Fibroblast of the aortic adventitia (primary cell): ENCODE measurements around the gene IL26. TPM values are rescaled to one million over a fixed set of nuclear protein-coding genes. Genes with fewer than 3 reads are reported as not detected.

Source experiments
- DNase-seq: peaks from one replicate; pipeline ENCODE4 v3.0.0-alpha.2; 2010; ENCODE audit warnings: low read depth
- H3K4me3 ChIP-seq: 2 replicates; pipeline ENCODE4 v1.5.1; 2011; ENCODE audit warnings: low read depth, mild to moderate bottlenecking, control low read depth, low read length, moderate library complexity
- total RNA-seq: library from RNA; depleted of rRNA; stranded (reverse); fragments of >200 nt; gene quantifications from 2 replicates; pipeline ENCODE4 v1.2.3, GENCODE V29; 2012; ENCODE audit warnings: low replicate concordance
- TF ChIP-seq, protein P1 (sequence below): IDR thresholded peaks from 2 replicates; pipeline ENCODE4 v1.5.1; 2011; ENCODE audit warnings: mild to moderate bottlenecking, low read length, control low read depth, inconsistent platforms; ENCODE audit not compliant: insufficient read depth

IL26 gene
- total RNA-seq, 1 donor: not detected

DNA sequence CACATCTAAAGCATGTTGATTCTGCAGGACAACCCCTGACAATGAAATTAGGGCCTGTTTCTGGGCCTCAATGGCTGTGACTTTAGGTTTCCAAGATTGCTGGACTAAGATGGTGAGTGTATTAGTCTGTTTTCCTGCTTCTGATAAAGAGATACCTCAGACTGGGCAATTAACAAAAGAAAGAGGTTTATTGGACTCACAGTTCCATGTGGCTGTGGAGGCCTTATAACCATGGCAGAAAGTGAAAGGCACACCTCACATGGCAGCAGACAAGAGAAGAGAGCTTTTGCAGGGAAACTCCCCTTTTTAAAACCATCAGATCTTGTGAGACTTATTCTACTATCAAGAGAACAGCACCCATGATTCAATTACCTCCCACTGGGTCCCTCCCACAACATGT is 17.2 kb upstream of the IL26 start:
- TF ChIP-seq, protein P1, sequence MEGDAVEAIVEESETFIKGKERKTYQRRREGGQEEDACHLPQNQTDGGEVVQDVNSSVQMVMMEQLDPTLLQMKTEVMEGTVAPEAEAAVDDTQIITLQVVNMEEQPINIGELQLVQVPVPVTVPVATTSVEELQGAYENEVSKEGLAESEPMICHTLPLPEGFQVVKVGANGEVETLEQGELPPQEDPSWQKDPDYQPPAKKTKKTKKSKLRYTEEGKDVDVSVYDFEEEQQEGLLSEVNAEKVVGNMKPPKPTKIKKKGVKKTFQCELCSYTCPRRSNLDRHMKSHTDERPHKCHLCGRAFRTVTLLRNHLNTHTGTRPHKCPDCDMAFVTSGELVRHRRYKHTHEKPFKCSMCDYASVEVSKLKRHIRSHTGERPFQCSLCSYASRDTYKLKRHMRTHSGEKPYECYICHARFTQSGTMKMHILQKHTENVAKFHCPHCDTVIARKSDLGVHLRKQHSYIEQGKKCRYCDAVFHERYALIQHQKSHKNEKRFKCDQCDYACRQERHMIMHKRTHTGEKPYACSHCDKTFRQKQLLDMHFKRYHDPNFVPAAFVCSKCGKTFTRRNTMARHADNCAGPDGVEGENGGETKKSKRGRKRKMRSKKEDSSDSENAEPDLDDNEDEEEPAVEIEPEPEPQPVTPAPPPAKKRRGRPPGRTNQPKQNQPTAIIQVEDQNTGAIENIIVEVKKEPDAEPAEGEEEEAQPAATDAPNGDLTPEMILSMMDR: no peak
- no peak overlapping the region for H3K4me3 ChIP-seq
- no peak for DNase-seq

DNA sequence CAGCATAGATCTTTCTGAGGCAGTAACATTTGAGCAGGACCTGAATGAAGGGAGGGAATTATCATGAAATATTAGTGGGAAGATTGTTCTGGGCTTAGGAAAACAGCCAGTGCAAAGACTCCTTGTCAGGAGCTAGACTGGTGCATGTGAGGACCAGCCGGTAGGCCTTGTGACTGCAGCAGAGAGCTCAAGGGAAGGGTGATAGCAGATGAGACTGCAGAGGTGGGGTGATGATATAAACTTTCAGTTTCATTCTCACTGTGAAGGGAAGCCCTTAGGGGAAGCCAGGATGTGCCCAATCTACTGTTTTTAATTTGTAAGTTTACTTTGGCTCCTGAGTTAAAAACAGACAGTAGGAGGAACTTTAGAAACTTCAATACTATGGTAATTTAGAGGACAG is 15.4 kb upstream of the IL26 start:
- peak; percentile 52 for DNase-seq
- no peak overlapping the region for H3K4me3 ChIP-seq
- TF ChIP-seq, protein P1: no peak

DNA sequence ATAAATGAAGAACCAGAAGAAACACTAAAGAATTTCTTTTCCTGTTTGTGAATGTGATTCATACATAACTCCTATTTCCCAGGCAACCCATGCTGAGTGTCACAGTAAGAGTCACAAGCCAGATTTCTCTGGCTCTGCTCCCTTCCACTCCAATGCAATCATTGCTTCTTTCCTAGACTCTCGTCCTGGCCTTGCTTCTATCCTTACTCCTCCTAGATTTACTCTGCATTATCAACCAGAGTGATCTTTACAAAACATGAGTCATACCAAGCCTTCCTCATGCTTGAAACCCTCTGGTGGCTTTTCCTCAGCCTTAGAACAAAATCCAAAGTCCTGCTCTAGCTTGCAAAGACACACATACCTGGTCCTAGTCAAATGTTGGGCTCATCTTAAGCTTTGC is 14.5 kb upstream of the IL26 start:
- DNase-seq: peak; percentile 94
- H3K4me3 ChIP-seq: no peak overlapping the region
- TF ChIP-seq, protein P1: peak; percentile 4

DNA sequence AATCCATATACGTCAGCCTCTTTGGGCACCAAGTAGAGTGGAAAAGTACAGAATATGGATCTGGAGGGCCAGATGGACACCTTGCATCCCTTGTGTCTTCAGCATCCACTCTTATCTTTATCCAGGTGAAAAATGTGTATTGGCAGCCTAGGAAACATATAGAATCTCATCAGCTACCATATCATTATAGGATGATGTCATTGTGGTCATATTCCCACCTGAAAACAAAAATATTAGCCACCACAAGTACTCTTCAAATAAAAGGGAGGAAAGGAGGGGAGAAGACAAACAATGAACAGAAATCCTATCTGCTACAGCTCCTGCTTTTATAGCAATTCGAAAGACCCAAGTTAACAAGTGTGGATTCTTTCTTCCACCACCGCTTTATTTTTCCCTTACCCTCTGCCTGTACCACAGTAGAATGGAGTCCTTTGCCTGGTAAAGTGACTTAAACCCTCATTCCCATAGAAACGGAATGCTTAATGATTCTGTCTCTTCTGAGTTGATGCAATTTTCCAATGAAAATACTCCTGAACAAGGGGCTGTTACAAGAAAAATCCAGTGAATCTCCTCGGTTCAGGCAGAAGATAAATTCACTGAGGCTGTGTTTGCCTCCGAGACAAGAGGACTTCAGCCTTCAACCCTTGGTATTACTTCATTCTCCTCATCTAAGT is 13.8 kb upstream of the IL26 start:
- H3K4me3 ChIP-seq: no peak overlapping the region
- DNase-seq: no peak
- TF ChIP-seq, protein P1: no peak

DNA sequence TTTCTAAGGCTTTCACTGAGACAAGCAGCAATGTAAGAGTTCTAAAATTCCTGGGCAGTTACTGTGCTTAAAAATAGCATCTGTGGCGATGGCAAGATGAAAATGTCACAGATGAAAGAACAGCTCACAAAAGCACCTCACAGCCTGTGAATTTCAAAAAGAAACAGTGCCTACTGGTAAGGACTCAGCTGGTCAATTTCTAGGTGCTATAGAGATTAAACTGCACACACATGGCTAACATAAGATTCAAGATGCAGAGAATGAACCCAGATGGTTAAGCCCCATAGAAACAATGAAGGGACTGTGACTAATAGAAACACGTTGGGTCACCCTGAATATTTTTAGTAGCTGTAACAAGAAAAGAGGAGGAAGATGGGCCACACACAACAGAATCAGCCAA is 12.0 kb upstream of the IL26 start:
- peak; percentile 47 for DNase-seq
- no peak overlapping the region for H3K4me3 ChIP-seq
- TF ChIP-seq, protein P1: no peak

DNA sequence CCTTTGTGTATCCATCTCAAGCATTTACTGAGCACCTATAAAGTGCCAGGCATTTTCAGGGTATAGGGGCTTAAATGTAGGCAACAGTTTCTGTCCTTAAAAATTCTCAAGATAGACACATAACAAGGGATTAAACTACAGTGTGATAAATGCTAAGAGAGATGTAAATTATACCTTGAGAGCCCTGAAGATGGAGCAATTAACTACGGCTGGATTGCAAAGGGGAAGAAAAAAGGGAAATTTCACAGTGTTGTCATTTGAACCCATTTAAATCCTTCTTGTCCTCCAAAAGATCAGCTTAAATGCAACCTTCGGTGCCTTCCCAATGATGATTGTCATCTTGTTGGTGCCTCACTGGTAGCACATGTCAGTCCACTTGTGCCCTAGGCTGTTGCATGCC is 11.5 kb upstream of the IL26 start:
- DNase-seq: peak; percentile 66
- no peak overlapping the region for H3K4me3 ChIP-seq
- TF ChIP-seq, protein P1: peak; percentile 57

DNA sequence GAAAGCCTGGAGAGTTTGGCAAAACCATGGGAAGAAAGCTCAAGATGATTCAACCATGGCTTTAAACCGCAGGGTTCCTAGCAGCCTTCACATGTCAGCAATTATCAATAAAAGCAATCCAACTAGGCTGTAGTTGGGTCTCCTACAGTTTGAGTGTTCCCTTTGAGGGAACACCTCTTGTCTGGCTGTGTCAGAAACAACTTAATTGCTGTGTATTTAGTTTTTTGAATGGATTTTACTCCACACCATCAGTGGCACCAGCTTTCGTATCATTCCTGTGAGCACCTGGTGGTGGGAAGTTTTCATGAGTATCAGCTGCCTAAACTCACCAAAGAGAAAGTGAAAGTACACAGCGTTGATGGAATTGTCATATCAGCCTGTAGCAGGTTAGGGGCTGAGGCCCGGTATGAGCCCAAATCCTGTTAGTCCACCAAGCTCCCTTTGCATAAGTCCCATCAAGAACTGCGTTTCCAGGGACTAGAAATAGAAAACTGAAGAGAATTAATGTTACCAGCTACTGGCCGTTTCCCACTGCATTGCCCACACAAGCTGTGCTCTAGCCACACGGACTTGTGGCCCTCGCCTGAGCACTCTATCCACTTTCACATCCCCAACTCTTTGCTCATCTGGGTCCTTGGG is 10.9 kb upstream of the IL26 start:
- TF ChIP-seq, protein P1: peak; percentile 18
- peak; percentile 31 for DNase-seq
- no peak overlapping the region for H3K4me3 ChIP-seq
